Ammon's horn (tissue), 1 donor: ENCODE data around the gene WRAP73.

ENCODE experiments used
- DNase-seq: peaks from one replicate; pipeline ENCODE4 v3.0.0-alpha.2; 2016; ENCODE audit warnings: low spot score

Gene WRAP73

GRCh38 chr1:3646596-3646995 is 3.3 kb downstream of the WRAP73 start:
- no peak for DNase-seq

DNA sequence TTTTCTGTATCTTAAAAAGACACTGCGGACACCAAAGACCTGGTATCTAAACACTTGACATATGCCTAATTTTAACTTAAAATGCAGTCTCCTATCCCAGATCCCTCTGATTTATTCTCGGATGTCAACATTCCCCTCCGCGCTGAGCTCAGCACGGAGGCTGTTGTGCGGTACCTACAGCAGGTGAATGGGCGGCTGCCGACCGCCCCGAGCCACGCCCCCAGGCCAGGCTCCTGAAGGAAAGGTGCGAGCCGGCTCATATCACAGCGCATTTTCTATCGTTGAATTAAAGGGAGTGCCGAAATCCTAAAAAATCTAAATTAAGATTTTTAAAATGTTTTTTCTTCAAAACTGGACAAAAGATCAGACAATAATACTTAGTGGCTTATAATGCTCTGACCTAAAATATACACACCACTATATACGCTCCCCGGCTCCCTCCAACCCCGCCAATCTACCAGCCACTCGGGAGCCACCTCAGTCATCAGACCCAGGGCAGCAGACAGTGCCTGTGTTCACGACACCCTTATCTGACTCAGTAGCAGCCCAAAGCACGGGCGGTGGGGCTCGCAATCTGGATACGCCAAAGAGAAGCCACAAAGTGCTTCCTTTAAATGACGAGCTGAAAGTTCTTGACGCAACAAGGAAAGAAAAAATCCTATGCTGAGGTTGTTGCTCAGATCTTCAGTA is 4.1 kb downstream of the WRAP73 start:
- no peak for DNase-seq

DNA sequence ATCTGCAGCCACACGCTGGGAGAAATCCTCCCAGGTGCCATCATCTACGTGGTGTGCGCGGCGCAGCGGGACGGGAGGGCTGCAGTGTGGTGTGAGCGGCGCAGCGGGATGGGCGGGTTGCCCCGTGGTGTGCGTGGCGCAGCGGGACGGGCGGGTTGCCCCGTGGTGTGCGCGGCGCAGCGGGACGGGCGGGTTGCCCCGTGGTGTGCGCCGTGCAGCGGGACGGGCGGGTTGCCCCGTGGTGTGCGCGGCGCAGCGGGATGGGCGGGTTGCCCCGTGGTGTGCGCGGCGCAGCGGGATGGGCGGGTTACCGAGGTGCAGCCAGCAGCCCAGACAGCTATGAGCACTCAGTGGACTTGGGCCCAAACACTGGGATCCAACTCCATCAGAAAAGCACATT is 4.7 kb downstream of the WRAP73 start:
- no peak for DNase-seq

DNA sequence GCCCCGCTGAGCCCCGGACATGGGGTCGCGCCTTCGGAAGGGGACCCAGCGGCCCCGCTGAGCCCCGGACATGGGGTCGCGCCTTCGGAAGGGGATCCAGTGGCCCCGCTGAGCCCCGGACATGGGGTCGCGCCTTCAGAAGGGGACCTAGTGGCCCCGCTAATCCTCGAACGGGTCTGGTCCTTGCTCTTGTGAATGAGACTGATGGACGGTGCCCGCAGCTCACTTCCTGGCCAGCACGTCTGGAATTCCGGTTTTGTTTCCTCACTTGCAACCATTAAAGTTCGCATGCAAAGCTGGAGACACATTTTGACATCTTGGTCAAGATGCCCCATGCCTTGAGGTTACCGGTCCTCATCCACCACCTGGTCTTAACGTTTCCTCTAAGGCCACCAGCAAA is 5.6 kb downstream of the WRAP73 start:
- DNase-seq: no peak

GRCh38 chr1:3642919-3643675 is 6.8 kb downstream of the WRAP73 start:
- DNase-seq: no peak

DNA sequence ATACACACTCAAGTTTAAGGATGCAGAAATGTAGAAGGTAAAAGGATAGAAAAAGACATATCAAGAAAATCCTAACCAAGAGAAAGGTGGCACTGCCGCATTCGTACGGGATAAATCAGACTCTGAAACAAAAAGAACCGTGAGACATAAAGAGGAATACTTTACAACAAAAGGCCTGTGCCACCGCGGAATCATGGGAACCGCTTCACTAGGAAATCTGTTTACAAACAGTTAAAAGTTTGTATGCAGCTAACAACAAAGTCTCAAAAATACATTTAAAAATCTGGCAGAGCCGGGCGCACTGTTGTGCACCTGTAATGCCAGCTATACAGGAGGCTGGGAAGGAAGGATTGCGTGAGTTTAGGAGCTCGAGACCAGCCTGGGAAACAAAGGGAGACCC is 8.1 kb downstream of the WRAP73 start:
- DNase-seq: no peak

DNA sequence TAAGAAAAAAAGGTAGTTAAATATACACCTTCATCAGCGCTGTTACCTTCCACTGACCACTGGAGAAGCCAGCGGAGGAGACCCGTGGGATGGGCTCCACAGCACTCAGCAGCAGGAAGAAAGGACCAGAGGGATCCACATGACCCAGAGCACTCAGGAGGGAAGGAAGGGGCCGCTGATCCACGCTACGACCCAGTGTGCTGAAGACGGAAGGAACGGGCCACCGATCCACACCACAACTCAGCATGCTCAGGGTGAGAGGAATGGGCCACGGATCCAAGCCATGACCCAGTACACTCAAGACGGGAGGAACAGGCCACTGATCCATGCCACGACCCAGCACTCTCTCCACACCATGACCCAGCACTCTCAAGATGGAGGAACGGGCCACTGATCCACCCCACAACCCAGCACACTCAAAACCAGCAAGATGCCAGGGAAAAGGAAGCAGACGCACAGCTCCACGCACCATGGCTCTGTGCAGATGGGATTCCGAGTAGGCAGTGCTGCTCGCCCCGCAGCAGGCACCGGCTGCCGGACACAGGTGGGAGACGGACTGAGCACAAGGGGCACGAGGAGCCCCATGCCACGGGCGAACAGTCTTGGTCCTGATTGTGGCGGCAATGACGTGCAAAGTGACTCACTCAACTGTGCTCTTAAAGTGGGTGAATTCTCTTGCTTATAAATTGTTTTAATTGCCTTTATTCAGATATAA is 8.7 kb downstream of the WRAP73 start:
- no peak for DNase-seq

- DNase-seq: no peak
Measured at GRCh38 chr1:3640121-3640837, 9.6 kb downstream of the WRAP73 start.

- no peak for DNase-seq
Measured at GRCh38 chr1:3639397-3639911, 10.4 kb downstream of the WRAP73 start.

- DNase-seq: no peak
Measured at GRCh38 chr1:3638676-3639075, 11.2 kb downstream of the WRAP73 start.

DNA sequence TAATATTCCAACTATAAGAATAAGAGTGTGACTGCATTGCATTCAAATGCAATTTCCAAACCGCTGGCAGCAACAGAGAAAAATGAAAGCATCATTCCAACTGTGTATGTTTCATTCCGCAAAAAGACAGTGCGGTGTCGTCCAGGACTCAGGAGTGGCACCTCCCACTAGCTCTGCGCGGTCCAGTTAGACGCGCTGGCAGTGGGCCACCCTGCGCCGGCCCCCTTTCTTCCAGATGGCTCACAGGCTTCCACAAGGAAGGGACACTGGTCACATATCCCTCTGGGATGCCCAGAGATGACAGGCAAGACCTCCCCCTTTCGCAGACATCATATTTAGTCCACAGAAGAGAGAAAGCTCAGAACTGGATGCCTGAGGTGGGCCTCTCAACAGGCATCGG is 11.9 kb downstream of the WRAP73 start:
- DNase-seq: no peak

DNA sequence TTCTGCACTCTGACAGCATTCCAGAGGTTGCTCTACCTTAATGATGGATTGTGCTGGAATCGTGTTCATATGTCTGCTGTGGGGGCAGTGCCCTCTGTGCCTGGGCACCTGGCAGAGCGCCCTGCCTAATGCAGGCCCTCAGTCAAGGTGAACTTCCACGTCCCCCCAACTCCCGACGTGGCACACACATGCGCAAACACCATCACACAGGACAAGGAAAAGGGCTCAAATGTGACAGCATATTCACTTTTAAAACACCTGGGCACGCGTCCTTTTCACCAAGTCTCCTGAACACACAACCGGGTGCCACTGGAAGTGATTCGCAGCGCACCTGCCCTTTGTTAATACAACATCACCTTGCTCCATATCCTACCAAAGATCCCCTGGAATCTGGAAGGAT is 13.4 kb downstream of the WRAP73 start:
- no peak for DNase-seq

GRCh38 chr1:3636080-3636479 is 13.8 kb downstream of the WRAP73 start:
- no peak for DNase-seq

DNA sequence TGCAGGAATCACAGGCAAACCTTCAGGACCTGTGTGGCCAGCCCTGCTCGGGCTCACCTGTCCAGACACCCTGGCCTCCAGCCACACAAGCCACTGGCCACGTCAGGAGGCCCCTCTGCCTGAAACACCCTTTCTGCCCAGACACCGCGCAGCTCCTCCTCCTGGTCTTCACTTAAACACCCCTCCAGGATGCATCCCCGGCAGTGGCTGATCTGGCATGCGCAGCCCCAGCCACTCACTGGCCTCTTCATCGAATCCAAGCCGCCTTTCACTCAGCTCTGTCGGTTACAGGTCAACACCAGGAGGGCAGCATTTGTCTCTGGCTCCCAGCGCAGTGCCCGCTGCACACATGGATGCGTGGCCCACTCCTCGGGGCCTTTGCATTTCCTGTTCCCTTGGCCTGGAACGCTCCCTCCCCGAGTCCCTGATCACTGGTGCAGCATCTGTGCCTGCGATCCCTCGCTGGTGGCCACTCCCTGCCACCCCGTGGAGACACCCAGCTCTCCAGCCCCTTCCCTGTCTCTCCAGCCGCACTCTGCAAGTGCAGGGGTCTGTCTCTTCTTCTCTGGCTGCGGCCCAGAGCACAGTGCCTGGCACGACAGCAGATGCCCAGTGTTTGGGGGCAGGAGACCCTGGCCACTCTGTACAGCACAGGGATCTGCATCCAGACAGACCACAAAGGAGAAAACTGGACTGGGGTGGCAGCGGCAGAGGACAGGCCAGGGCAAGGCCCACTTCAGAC is 15.7 kb downstream of the WRAP73 start:
- DNase-seq: no peak

- no peak for DNase-seq
Measured at GRCh38 chr1:3633344-3634058, 16.4 kb downstream of the WRAP73 start.

- DNase-seq: no peak
Measured at GRCh38 chr1:3632716-3633343, 17.1 kb downstream of the WRAP73 start.

DNA sequence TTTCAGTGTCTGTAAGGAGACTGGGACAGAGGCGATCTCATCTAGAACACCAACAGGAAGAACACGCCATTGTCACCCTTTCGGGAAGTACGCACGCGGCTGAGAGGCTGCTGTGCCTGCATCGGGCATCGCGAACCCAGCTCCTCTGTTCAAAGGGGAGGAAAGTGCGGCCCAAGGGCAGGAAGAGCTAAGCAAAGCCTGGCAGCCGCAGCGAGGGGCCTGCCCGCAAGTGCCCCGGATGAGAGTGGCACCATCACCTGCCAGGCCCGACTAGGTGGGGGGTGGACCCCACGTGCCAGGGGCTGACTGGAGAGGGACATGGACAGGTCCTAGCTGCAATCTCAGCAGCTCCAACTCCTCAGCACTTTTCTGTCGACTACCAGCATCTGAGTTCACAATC is 17.6 kb downstream of the WRAP73 start:
- DNase-seq: no peak

DNA sequence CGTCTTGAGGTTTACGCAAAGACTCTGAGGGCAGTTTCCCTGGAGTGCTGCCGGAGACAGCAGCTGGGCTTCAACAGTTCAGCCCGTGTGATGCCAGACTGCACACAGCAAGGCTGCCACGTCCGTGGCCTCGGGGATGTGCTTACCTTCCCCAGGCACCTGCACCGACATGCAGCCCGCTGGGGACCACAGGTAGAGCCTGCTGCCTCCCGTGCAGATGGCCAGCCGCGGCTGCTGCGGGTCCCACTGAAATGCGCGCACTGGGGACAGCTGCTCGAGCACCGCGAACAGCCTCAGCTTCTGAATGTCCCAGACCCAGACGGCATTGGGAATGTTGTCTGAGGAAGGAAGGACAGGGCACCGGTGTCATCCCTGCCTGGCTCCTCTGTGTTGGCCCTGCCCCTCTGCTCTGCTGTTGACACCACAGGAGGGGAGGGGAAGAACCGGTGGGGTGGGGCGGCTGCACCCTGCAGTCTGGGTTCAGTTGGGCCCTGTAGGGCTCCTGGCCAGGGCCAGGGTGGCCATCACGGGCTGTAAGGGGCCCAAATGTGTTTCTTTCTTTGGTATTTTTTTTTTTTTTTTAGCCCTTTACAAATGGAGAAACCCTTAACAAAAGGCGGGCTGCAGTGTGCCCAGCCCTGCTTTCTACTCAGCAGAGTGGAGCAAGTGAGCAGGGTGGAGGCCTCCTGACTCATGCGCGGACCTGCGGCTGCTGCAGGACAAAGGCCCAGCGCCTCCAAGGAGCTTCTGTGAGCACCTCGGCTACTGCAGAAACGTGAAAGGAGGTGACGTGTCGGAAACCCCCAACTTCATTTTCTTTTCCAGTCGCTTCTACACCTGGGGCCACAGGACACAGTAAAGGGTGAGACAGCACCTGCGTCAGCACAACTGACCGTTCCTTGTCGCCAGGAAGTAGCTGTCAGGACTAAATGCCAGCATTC is 18.3 kb downstream of the WRAP73 start:
- no peak for DNase-seq

- DNase-seq: no peak
Measured at GRCh38 chr1:3630914-3631313, 19.0 kb downstream of the WRAP73 start.
